Loucy (cell line): ENCODE measurements around the gene ZNF627.

Source experiments
- H2AFZ ChIP-seq: fragments of 200-600 bp; sonication (generic); 2 replicates; pipeline ENCODE4 v1.6.0; 2016; ENCODE audit warnings: antibody characterized with exemption, mild to moderate bottlenecking, low read length, moderate library complexity
- H3F3A ChIP-seq: fragments of 200-600 bp; 2 replicates; pipeline ENCODE4 v1.6.0; 2016; ENCODE audit warnings: antibody characterized with exemption, low read depth, mild to moderate bottlenecking
- H3K27me3 ChIP-seq: fragments of 200-600 bp; sonication (generic); 2 replicates; pipeline ENCODE4 v1.6.1; 2014; ENCODE audit warnings: low read length, mild to moderate bottlenecking; ENCODE audit not compliant: insufficient read depth, poor library complexity, severe bottlenecking
- H3K36me3 ChIP-seq: fragments of 200-600 bp; sonication (generic); 2 replicates; pipeline ENCODE4 v1.6.1; 2016; ENCODE audit warnings: low read length; ENCODE audit not compliant: insufficient read depth
- H3K4me1 ChIP-seq: fragments of 200-600 bp; sonication (generic); 2 replicates; pipeline ENCODE4 v1.5.1; 2014; ENCODE audit warnings: low read length, mild to moderate bottlenecking; ENCODE audit not compliant: insufficient read depth, poor library complexity, severe bottlenecking
- H3K4me2 ChIP-seq: fragments of 200-600 bp; sonication (generic); 2 replicates; pipeline ENCODE4 v1.6.0; 2014; ENCODE audit warnings: antibody characterized with exemption, low read length, low read depth, mild to moderate bottlenecking; ENCODE audit not compliant: poor library complexity, severe bottlenecking
- H3K4me3 ChIP-seq: fragments of 200-600 bp; sonication (generic); 2 replicates; pipeline ENCODE4 v1.5.1; 2014; ENCODE audit warnings: low read length, mild to moderate bottlenecking, mixed read lengths; ENCODE audit not compliant: poor library complexity, severe bottlenecking
- H3K79me2 ChIP-seq: fragments of 200-600 bp; sonication (generic); 2 replicates; pipeline ENCODE4 v1.6.1; 2014; ENCODE audit warnings: low read length; ENCODE audit not compliant: insufficient read depth
- H3K9ac ChIP-seq: fragments of 200-600 bp; sonication (generic); 2 replicates; pipeline ENCODE4 v1.6.0; 2014; ENCODE audit warnings: mild to moderate bottlenecking, low read depth, low read length, moderate library complexity; ENCODE audit not compliant: poor library complexity, severe bottlenecking
- H3K9me2 ChIP-seq: fragments of 200-600 bp; sonication (generic); replicated peaks from 2 replicates; pipeline ENCODE4 v1.6.1; 2016; ENCODE audit warnings: low read depth, low read length, mixed read lengths
- H3K9me3 ChIP-seq: fragments of 200-600 bp; sonication (generic); 2 replicates; pipeline ENCODE4 v1.6.1; 2014; ENCODE audit warnings: mild to moderate bottlenecking, antibody characterized with exemption, low read length, low read depth; ENCODE audit not compliant: insufficient read depth
- H4K20me1 ChIP-seq: fragments of 200-600 bp; sonication (generic); 2 replicates; pipeline ENCODE4 v1.6.0; 2014; ENCODE audit warnings: antibody characterized with exemption, low read length, mild to moderate bottlenecking; ENCODE audit not compliant: insufficient read depth, poor library complexity, severe bottlenecking
- CTCF ChIP-seq: fragments of 200-600 bp; sonication (generic); conservative IDR thresholded peaks from 2 replicates; pipeline ENCODE4 v1.5.1; 2014; ENCODE audit warnings: mild to moderate bottlenecking, antibody characterized with exemption, low read length
- EZH2phosphoT487 ChIP-seq: fragments of 200-600 bp; IDR thresholded peaks from 2 replicates; pipeline ENCODE4 v1.6.1; 2018; ENCODE audit warnings: antibody characterized with exemption, mild to moderate bottlenecking, moderate library complexity, borderline replicate concordance

ZNF627 gene

GRCh38 chr19:11594084-11594483 lies 3.2 kb upstream of the ZNF627 start:
- no peaks in the 10 kb centered on the region for H3K27me3 ChIP-seq
- no peaks in the 10 kb centered on the region for H3K36me3 ChIP-seq
- 0 out of 2 replicates have a peak overlapping the region, but pooled peaks have one; percentile 49 for H2AFZ ChIP-seq
- H3K9ac ChIP-seq = no peak overlapping the region
- no peaks in the 10 kb centered on the region for H3K9me2 ChIP-seq
- no peaks in the 10 kb centered on the region for H3F3A ChIP-seq
- H3K4me1 ChIP-seq = peaks cover 22% of the 10 kb centered on the region
- TF ChIP-seq CTCF (no peak), EZH2phosphoT487 (no peak)
- H3K4me3 ChIP-seq = no peak overlapping the region
- peaks cover 17% of the 10 kb centered on the region for H3K79me2 ChIP-seq
- no peaks in the 10 kb centered on the region for H3K9me3 ChIP-seq
- peaks cover 14% of the 10 kb centered on the region for H4K20me1 ChIP-seq
- H3K4me2 ChIP-seq = no peak overlapping the region

- Histone ChIP-seq H2AFZ (no peak overlapping the region), H3K4me1 (peaks cover 39% of the 10 kb centered on the region), H3K36me3 (no peaks in the 10 kb centered on the region), H3K9me2 (no peaks in the 10 kb centered on the region), H3K4me2 (peak overlapping the region; percentile 65), H3K27me3 (no peaks in the 10 kb centered on the region), H3K4me3 (no peak overlapping the region), H3K9ac (no peak overlapping the region), H3F3A (no peaks in the 10 kb centered on the region), H3K9me3 (no peaks in the 10 kb centered on the region), H4K20me1 (peaks cover 33% of the 10 kb centered on the region), H3K79me2 (peaks cover 38% of the 10 kb centered on the region)
- TF ChIP-seq EZH2phosphoT487 = no peak
- no peak for TF ChIP-seq CTCF
Measured at GRCh38 chr19:11596156-11596555, 1.1 kb upstream of the ZNF627 start.

GRCh38 chr19:11598103-11598483 lies 810 bp downstream of the ZNF627 start:
- H4K20me1 ChIP-seq = peaks cover 46% of the 10 kb centered on the region
- peak overlapping the region; percentile 91 for H3K9ac ChIP-seq
- peak overlapping the region; percentile 78; the same call in 1 of the 2 replicates for H2AFZ ChIP-seq
- peaks cover 35% of the 10 kb centered on the region for H3K4me1 ChIP-seq
- H3K4me3 ChIP-seq = peak overlapping the region; percentile 90
- H3F3A ChIP-seq = no peaks in the 10 kb centered on the region
- no peaks in the 10 kb centered on the region for H3K9me2 ChIP-seq
- no peaks in the 10 kb centered on the region for H3K27me3 ChIP-seq
- TF ChIP-seq CTCF (no peak), EZH2phosphoT487 (no peak)
- H3K36me3 ChIP-seq = no peaks in the 10 kb centered on the region
- H3K9me3 ChIP-seq = no peaks in the 10 kb centered on the region
- peaks cover 55% of the 10 kb centered on the region for H3K79me2 ChIP-seq
- peak overlapping the region; percentile 95 for H3K4me2 ChIP-seq
